ENCODE results near the gene GSN.

GRCh38 chr9:121309833-121310425 lies 42.0 kb downstream of the GSN start:
- TF ChIP-seq RXRA (IDR thresholded peaks at IDR 0.05) (no peak), REST (IDR thresholded peaks at IDR 0.05) (no peak), CTCF (IDR thresholded peaks at IDR 0.05; ENCODE audit: low read depth, low read length, missing input control) (no peak), GABPA (IDR thresholded peaks at IDR 0.05 in 1 of 2, conservative IDR thresholded peaks at IDR 0.05 in 1 of 2) (no peak), YY1 (IDR thresholded peaks at IDR 0.05) (no peak), MAX (IDR thresholded peaks at IDR 0.05) (no peak), EGR1 (IDR thresholded peaks at IDR 0.05; ENCODE audit: low read depth in 2 of 2) (no peak)
